ENCODE measurements around the gene BRD3. TPM values are rescaled to one million over a fixed set of nuclear protein-coding genes. Genes with fewer than 3 reads are reported as not detected.

BRD3 gene
- total RNA-seq, 4 donors from 2014 or later = 10.8 to 21.5 (median 16.5) TPM

DNA sequence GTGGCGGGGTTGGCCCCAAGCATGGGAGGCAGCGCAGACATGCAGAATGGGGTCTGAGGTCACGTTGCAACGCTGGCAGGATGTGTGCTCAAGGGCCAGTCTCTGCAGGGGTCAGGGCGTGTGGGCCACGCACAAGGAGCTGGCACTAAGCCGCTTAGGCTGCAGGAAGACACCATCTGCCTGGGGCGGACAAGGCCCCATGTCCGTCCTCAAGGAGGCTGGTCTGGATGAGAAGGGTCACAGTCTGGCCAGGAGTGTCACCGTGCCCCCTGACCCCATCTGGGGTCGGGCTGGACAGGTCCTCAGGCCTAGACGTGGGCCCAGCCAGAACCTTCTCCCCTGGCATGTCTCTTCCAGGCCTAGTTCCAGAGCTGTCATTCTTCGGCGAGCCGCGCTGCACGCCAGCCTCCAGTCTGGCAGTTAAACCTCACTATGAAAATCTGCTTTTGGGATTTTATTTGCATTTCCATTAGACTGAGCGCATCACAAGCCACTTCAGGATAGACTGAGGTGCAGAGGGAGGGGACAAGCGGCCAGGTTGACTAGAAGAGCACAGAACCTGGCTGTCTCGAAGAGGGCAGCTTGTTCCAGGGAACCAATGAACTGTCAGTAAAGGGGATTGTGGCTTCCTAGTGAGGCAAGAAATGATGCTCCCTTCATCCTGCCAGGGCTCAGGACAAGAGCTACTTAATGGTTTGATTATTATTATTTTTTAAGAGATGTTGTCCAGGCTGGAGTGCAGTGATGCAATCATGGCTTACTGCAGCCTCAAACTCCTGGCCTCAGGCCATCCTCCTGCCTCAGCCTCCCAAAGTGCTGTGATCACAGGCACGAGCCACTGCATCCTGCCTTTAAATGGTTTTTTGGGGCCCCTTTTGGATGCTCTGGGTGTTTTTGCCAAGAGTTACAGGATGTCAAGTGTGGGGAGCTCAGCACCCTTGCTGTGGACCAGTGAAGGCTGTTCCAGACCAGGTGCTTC is 38.3 kb downstream of the BRD3 start:
- in situ Hi-C loops (cut with MboI; ENCODE audit: low sequenced_read_pairs in 4 of 4) (no loop called here), intact Hi-C loops (cut with DNase I; ENCODE audit: low total_unique reads) (loop anchor here (10.0 kb wide), 1 partner anchor 655 kb away; the partner anchor contains the start of genes STKLD1 and SURF4)
- DNase-seq = no peak
- TF ChIP-seq, protein P1, sequence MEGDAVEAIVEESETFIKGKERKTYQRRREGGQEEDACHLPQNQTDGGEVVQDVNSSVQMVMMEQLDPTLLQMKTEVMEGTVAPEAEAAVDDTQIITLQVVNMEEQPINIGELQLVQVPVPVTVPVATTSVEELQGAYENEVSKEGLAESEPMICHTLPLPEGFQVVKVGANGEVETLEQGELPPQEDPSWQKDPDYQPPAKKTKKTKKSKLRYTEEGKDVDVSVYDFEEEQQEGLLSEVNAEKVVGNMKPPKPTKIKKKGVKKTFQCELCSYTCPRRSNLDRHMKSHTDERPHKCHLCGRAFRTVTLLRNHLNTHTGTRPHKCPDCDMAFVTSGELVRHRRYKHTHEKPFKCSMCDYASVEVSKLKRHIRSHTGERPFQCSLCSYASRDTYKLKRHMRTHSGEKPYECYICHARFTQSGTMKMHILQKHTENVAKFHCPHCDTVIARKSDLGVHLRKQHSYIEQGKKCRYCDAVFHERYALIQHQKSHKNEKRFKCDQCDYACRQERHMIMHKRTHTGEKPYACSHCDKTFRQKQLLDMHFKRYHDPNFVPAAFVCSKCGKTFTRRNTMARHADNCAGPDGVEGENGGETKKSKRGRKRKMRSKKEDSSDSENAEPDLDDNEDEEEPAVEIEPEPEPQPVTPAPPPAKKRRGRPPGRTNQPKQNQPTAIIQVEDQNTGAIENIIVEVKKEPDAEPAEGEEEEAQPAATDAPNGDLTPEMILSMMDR (IDR thresholded peaks at IDR 0.05 in 4 of 5, conservative IDR thresholded peaks at IDR 0.05 in 1 of 5) = no peak
- no peak for TF ChIP-seq POLR2A (IDR thresholded peaks at IDR 0.05)
- no peak for ATAC-seq
- Histone ChIP-seq H3K36me3 (peaks cover 0 to 51% of the 10 kb centered on the region in 2 donors), H3K4me1 (peaks cover 6 to 11% of the 10 kb centered on the region in 2 donors), H3K9me3 (no peaks in the 10 kb centered on the region), H3K27me3 (no peaks in the 10 kb centered on the region), H3K4me3 (no peak overlapping the region), H3K27ac (no peak overlapping the region)

- intact Hi-C loops (cut with DNase I; ENCODE audit: low total_unique reads) (loop anchor here (10.0 kb wide), 1 partner anchor 654 kb away; the partner anchor contains the start of genes STKLD1 and SURF4), in situ Hi-C loops (cut with MboI; ENCODE audit: low sequenced_read_pairs in 4 of 4) (no loop called here)
- peaks cover 6 to 12% of the 10 kb centered on the region in 2 donors for H3K4me1 ChIP-seq
- no peaks in the 10 kb centered on the region for H3K27me3 ChIP-seq
- no peak for DNase-seq
- TF ChIP-seq, protein P1 (IDR thresholded peaks at IDR 0.05 in 4 of 5, conservative IDR thresholded peaks at IDR 0.05 in 1 of 5) = no peak
- no peak for TF ChIP-seq POLR2A (IDR thresholded peaks at IDR 0.05)
- H3K36me3 ChIP-seq = peaks cover 0 to 43% of the 10 kb centered on the region in 2 donors
- no peak for ATAC-seq
- no peak overlapping the region for H3K27ac ChIP-seq
- no peaks in the 10 kb centered on the region for H3K9me3 ChIP-seq
- no peak overlapping the region for H3K4me3 ChIP-seq
Measured at GRCh38 chr9:134028575-134029247, 39.1 kb downstream of the BRD3 start.

DNA sequence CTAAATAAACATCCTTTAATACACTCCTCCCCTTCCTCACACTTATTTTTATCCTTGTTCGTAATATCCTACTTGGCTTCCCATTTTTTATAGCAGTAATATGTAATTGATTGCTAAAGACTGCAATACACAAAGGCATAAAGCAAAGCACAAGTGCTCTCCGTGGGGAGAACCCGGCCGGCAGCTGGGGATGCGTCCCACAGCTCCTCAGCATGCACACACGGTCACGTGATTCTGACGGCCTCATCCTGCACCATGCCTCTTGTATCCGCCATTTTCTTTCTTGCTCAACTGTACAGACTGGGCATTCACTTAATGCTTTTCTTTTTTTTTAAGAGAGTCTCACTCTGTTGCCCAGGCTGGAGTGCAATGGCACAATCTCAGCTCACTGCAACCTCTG is 39.8 kb downstream of the BRD3 start:
- intact Hi-C loops (cut with DNase I; ENCODE audit: low total_unique reads) = loop anchor here (10.0 kb wide), 1 partner anchor 653 kb away; the partner anchor contains the start of genes STKLD1 and SURF4

GRCh38 chr9:134027561-134027960 is 40.3 kb downstream of the BRD3 start:
- H3K4me3 ChIP-seq = no peak overlapping the region
- ATAC-seq (no peak), DNase-seq (no peak)
- no peak overlapping the region for H3K27ac ChIP-seq
- no peaks in the 10 kb centered on the region for H3K27me3 ChIP-seq
- intact Hi-C loops (cut with DNase I; ENCODE audit: low total_unique reads) (loop anchor here (10.0 kb wide), 1 partner anchor 653 kb away; the partner anchor contains the start of genes STKLD1 and SURF4), in situ Hi-C loops (cut with MboI; ENCODE audit: low sequenced_read_pairs in 4 of 4) (no loop called here)
- peaks cover 6 to 12% of the 10 kb centered on the region in 2 donors for H3K4me1 ChIP-seq
- no peaks in the 10 kb centered on the region for H3K9me3 ChIP-seq
- TF ChIP-seq POLR2A (IDR thresholded peaks at IDR 0.05) = no peak
- TF ChIP-seq, protein P1 (IDR thresholded peaks at IDR 0.05 in 4 of 5, conservative IDR thresholded peaks at IDR 0.05 in 1 of 5) = no peak
- peaks cover 0 to 32% of the 10 kb centered on the region in 2 donors for H3K36me3 ChIP-seq

More for the DNA sequence above, 39.8 kb downstream of the BRD3 start:
- Histone ChIP-seq H3K4me1 (peaks cover 6 to 12% of the 10 kb centered on the region in 2 donors), H3K36me3 (peaks cover 0 to 37% of the 10 kb centered on the region in 2 donors), H3K4me3 (no peak overlapping the region), H3K27ac (no peak overlapping the region), H3K9me3 (no peaks in the 10 kb centered on the region), H3K27me3 (no peaks in the 10 kb centered on the region)
- no peak for TF ChIP-seq POLR2A (IDR thresholded peaks at IDR 0.05)
- TF ChIP-seq, protein P1 (IDR thresholded peaks at IDR 0.05 in 4 of 5, conservative IDR thresholded peaks at IDR 0.05 in 1 of 5) = no peak
- ATAC-seq (no peak), DNase-seq (no peak)
- in situ Hi-C loops (cut with MboI; ENCODE audit: low sequenced_read_pairs in 4 of 4) = no loop called here
